Limb (tissue), 2 donors: Measurements from ENCODE around the gene SEC23A.
"Not testable (repeated sequence)": the region's sequence is repeated elsewhere in the genome, so short reads cannot be mapped to it uniquely, and the experiment has no call there.

Experiments
- DNase-seq, 2 donors: peaks; one replicate each; pipeline ENCODE4 v3.0.0-alpha.2; 2016; ENCODE audit errors: extremely low spot score in 2 of 2

The SEC23A gene

DNA sequence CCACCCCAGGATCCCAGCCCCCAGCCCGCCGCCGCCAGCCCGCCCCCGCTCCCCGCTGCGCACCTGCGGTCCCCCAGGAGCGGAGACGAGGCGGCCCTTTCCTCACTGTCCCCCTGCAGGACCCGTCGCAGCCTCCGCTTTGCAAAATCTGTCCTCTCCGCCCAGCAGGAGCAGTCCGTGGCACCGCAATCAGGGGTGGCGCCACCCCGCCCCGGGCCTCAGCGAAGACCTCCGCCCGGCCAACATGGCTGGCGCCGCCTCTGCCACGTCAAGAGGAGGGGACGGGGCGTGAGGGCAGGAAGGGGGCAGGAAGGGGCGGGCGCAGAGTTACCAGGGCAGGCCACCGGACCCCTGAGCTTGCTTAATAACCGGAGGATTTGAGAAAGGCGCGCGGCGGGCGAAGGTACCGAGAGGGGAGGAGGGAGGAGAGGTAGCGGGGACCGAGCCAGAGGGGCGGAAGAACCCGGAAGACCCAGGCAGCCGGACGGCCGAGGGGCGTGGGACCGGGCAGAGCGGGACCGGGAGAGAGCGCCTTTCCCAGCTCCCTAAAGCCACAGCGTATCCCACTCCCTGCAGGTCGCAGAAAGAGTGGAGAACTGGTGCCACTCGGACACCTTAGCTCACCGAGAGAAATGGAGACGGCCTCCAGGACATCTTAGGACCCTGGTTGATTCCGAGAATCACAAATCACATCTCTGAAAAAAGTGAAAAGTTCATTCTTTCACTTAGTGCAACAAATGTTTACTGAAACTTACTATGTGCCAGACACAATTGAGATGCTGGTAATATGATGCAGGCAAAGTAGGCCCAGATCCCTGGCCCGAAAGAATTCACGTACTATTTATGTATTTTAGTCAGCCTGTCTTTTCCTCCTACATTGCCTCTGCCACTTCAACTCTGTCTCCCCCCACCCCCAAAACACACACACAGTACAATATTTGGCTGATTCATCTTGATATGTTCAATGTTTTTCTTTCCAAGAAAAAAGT is at the start of gene SEC23A:
TSS of gene SEC23A (minus strand) at position 267 of the 989 bp plus-strand sequence. CDS start 7,117 bp downstream, outside the sequence.
- DNase-seq = peak; percentile 87 to 93

DNA sequence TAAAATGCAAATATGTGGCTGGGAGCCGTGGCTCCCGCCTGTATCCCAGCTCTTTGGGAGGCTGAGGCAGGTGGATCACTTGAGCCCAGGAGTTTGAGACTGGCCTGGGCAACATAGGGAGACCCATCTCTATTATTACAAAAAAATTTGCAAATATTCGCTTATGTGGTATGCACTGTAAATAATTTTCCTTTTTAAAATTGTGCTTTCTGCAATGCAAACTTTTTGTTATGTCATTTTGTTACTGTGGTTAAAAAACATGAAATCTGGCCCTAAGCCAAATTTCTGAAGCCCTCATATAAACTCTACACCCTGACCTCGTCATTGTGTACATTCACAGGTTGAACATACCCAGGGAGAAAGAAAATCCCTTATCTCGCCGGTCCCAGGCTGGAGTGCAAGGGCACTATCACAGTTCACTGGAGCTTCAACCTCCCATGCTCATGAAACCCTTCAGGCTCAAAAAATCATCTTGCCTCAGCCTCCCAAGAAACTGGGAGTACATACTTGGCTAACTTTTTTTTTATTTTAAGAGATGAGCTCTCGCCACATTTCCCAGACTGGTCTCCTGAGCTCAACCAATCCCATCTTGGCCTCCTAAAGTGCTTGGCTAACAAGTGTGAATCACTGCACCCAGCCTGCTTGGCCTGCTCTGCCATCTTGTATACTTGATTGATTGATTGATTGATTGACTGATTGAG is 42.4 kb upstream of the SEC23A start:
- no peak for DNase-seq

DNA sequence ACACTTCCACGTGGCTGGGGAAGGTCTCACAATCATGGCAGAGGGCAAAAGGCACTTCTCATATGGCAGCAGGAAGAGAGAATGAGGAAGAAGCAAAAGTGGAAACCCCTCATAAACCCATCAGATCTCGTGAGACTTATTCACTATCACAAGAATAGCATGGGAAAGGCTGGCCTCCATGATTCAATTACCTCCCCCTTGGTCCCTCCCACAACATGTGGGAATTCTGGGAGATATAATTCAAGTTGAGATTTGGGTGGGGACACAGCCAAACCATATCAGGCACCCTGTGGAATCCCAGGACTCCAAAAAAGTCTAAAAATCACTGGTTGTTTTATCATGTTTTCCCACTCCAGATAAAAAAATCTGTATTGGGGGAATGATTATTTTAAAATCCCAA is 40.2 kb upstream of the SEC23A start:
- DNase-seq = not testable (repeated sequence)

DNA sequence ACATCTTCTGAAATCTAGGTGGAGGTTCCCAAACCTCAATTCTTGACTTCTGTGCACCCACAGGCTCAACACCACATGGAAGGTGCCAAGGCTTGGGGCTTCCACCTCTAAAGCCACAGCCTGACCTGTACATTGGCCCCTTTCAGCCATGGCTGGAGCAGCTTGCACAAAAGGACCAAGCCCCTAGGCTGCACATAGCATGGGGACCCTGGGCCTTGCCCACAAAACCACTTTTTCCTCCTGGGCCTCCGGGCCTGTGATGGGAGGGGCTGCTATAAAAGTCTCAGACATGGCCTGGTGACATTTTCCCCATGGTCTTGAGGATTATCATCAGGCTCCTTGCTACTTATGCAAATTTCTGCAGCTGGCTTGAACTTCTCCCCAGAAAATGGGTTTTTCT is 38.6 kb upstream of the SEC23A start:
- not testable (repeated sequence) for DNase-seq

DNA sequence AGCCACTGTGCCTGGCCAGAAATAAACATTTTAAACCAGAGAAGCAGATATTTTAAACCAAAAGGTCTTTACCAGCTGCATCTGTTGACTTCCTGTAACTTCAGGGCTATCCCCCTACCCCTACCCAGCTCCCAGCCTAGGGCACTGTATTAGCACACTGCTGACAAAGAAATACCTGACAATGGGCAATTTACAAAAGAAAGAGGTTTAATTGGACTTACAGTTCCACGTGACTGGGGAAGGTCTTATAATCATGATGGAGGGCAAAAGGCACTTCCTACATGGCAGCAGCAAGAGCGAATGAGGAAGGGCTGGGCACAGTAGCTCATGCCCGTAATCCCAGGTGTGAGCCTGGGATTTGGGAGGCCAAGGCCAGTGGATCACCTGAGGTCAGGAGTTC is 37.1 kb upstream of the SEC23A start:
- no peak for DNase-seq

DNA sequence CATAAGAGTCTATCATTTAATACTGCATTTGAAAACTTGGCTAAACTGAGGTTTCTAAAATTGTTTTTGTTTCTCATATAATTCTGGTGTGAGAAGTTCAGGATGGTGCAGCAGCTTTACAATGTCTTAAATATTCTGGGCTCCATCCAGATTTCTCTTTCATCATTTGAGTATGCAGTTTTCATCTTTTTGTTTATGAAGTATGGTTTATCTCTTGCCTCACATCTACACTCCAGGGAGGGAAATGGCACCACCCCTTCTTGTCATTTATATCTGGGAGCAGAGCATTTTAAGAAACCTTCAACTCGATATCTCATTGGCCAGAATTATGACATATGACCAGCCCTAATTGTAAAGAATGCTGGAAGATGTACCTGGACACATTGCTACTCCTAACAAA is 35.4 kb upstream of the SEC23A start:
- DNase-seq = no peak

DNA sequence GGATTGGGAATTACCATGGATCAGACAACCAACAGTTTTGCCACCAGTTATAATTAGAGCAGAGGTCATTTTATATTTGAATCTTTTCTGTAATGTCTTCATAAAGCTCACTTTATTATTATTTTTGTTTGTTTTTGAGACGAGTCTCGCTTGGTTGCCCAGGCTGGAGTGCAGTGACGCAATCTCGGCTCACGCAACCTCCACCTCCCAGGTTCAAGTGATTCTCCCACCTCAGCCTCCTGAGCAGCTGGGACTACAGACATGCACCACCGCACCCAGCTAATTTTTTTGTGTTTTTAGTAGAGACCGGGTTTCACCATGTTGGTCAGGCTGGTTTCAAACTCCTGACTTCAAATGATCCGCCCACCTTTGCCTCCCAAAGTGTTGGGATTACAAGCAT is 34.8 kb upstream of the SEC23A start:
- DNase-seq = not testable (repeated sequence)

DNA sequence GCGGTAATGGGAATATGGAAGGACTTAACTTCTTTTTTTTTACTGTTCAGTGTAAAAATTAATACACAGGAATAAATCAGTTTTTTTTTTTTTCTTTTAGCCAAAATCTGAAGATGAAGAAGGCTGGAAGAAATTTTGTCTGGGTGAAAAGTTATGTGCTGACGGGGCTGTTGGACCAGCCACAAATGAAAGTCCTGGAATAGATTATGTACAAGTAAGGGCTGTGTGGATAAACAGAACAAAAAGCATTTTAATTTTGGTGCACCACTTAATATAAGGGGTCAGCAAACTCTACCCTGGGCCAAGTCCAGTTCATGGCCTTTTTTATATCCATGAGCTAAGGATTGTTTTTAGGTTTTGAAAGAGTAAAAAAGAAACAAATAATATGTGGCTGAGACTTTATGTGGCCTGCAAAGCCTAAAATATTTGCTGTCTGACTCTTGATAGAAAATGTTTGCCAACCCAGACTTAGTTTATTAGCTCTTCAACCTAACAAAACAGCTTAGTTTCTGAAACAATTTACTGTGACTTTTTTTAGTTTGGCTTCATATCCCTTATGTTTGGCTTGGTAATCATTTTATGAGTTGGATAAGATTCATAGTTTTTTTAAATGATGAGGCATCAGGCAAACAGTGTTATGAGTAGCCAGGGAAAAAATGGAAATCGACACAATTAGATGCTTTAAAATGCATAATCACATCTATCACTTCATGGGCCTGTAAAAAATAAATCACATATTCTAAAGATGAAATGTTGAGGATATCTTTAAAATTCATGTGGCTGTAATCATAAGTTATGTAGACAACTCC is 19.5 kb upstream of the SEC23A start:
- DNase-seq = no peak

DNA sequence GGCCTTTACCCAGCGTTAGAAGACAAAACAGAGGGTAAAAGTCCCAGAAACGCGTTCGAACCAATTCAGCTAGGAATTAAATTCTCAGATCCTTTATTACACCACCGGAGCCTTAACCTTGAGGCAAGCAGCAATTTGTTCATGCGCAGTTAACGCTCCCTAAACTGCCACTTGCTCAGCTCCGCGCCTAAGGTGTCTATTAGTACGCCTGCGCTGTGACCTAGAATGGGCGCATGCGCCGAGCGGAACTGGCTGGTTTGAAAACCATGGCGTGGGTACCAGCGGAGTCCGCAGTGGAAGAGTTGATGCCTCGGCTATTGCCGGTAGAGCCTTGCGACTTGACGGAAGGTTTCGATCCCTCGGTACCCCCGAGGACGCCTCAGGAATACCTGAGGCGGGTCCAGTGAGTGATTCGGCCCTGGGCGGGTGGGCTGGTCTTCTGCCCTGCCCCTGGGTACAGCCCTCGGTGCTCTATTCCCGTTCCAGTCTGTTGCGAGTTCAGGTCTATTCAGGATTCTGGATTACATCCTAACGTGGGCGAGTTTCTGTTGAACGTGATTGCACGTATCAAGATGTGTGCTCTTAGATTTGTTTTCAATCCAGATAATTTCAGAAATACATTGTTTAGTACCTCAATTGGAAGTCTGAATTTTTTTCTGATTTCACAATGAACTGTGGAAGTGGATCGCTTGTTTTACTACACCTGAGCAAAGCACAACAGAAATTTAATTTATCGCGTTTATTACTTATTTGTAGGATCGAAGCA is 11.2 kb upstream of the SEC23A start, which contains the start of gene GEMIN2:
TSS of gene GEMIN2 (plus strand) at position 251 of the 766 bp plus-strand sequence. CDS start at position 267, 16 bp downstream.
- DNase-seq = peak; percentile 90 to 97

DNA sequence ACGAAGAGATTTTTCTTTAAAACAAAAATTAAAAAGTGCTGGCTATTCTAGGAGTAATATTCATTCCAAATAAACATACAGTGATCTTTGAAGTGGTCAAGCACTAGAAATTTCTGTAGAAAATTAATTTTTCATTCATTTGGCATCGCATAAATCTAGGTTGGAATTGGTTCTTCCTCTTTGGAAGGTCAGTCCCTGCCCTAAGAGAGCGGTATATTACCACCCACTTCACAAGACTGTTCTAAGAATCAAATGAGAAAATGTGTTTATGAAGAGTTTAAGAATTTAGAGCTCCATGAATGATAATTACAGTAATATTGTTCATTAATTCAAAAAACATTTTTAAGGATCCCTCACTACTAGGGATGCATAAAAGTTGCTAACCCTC is 10.6 kb upstream of the SEC23A start:
- DNase-seq = no peak

DNA sequence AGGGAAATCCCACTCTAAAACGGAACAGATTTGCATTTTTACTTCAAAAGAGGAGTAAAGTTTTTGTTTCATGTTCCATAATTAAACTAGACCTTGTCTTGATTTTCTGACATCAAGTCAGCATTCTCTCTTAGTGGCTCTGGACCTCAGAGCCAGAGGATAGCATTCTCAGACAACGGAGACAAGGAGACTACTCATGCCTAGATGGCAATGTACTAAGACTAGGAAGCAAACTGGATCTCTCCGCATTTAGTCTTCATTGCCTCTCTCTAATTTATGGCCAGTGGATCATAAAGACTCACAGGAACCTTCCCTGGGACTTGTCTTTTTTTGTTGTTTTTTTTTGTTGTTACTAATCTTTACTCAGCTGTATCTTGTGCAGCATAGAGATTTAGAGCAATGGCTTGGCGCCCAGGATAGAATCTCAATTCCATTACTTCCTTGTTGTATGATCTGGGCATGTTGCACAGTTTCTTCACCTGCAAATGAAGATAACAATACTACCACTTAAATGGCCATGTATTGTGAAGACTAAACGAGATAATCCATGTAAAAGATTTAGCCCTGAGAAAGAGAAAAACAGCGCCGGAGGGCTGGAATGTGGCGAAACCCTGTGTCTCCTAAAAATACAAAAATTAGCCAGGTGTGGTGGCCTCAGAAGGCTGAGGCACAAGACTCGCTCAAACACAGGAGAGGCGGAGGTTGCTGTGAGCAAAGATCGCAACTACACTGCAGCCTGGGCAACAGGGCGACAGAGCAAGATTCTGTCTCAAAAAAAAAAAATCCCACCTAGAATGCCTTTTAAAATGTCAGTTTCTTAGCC is 7.1 kb upstream of the SEC23A start:
- no peak for DNase-seq

DNA sequence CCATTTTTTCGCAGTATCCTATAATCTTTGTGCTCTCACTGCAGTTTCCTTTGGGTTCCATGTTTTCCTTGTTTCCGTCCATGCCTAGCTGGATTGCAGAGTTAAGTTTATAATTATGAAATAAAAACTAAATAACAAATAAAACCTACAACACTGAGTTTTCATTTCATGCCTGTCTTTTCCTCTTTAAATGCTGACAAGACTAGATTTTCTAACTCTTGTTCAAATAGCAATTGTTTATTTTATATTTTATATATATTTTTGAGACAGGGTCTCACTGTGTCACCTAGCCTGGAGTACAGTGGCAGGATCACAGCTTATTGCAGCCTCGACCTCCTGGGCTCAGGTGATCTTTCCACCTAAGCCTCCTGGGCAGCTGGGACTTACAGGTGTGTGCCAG is 5.8 kb upstream of the SEC23A start:
- no peak for DNase-seq

DNA sequence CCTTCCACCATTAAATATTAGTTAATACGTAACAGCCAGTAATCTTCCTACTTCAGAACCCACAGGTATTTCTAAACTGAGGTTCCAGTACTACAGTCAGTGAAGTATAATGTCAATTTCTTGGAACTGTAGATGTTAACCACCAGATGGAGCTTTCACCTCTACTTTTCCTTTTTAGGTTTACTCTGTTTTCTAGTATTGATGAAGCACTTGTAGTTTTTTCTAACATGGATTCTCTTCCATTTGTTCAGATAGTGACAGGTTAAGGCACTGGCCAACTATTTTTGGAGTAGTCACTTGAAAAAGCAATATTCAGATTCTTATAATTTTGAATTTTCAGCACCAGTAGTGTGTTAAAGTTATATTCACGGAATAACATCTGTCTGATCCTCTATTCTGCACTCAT is 4.6 kb upstream of the SEC23A start:
- DNase-seq = peak in 1 of 2 donors; percentile 42

DNA sequence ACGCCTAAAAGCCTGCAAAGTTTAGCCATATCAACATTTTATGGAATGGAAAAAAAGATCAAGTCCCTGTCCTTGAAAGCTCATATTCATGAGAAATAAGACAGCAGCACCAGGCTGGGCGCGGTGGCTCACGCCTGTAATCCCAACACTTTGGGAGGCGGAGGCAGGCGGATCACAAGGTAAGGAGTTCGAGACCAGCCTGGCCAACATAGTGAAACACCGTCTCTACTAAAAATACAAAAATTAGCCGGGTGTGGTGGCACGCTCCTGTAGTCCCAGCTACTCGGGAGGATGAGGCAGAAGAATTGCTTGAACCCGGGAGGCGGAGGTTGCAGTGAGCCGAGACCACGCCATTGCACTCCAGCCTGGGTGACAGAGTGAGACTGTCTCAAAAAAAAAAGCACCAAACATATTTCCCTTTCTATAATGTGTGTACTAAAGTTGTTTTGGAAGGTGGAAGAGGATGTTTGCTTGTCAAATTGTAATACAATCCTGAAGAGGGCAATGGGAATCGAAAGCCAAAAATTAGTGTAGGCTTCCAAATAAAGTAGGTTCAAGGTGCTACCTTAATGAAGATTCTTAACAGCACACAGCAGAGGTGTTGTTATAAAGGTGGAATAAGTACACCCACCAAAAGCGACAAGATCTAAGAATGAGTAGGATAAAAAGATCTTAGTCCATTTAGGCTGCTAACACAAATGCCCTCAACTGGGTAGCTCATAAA is 1.2 kb upstream of the SEC23A start:
- not testable (repeated sequence) for DNase-seq

DNA sequence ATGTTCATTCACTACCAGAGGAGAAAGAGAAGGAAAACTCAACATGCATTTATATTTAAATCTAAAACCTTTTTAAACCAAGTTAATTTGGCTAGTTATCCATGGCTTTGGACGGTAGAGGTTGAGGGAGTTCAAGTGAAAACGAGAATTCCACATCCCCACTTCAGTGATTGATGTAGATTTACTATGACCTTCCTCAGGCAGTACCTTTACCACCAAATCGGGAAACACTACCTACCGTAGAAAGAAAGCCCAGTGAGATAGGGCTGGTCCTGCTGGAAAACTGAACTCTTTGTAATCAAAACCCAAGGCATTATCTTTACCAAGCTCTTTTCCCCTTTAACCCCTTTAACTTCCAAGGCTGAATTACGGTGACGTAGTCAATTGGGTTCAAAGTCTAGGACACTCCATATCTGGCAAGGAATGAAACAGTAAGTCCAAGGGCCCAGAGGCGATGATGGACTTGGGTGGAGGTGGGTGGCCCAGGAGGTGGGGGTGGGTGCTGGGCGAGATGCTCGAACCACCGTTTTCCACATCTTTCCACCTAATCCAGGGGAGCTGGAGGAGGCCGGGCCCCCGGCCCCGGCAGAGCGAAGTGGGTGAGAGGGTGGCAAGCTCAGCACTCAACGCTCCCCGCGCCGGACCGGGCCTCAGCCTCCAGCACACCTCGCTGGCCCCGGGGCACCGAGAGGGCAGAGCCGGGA is 618 bp downstream of the SEC23A start:
- peak in 1 of 2 donors; percentile 35 for DNase-seq

DNA sequence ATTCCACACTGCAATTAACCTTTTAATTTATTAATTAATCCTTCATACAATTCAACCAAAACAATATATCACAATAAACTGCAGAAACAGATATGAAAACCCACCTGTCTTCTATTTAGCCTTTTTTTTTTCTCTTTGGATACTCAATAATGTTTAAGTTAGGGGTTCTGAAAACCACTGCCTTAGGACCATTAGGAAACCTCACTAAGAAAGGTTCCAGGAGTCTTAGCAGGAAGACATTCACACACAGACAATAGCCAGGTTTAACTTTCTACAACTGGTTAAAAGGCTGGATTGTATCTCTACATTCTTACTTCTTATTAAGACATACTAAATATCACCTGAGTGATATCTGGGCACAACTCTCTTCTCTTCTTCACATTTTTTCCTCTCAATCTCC is 3.3 kb downstream of the SEC23A start:
- DNase-seq = no peak

DNA sequence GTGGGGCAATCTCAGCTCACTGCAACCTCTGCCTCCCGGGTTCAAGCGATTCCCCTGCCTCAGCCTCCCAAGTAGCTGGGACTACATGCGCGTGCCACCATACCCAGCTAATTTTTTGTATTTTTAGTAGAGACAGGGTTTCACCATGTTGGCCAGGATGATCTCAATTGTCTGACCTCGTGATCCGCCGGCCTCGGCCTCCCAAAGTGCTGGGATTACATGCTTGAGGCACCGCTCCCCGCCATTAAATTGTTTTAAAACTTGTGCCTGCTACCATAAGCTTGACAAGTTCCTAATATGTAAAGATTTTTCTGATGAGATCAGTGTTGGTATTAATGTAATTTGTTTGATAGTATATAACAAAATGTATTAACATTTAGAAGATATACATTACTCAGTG is 3.8 kb downstream of the SEC23A start:
- not testable (repeated sequence) for DNase-seq

DNA sequence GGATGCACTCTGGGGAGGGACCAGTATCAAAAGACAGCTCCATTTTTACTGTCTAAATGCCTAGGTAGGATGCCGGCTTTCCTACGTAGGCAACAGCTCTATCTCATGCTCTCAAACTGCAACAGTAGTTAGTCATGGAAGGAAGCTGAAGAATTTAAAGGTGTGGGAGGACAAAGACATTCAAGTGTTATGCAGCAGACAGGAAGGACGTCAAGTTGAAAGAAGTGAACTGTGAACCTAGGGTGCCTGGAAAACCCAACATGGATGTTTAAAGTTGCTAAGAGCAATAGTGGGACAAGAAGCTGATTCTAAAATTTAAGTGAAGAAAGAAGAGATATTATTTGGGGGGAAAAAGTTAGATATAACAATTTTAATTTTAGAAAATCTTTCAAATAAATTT is 5.9 kb downstream of the SEC23A start:
- no peak for DNase-seq

DNA sequence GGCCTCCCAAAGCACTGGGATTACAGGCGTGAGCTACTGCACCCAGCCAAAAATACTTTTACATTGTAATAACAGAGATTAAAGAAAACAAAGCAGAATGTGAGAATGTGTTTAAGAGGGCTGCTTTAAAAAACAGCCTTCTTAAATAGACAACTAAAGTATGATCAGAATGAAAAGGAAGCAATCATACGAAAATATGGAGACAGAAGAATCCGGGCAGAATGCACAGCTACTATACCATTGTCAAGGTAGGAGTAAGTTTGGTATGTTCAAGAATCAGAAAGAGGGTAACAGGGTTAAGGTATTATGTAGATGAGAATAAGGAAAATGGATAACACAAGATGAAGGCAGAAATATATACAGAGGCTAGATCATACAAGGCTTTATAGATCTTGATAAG is 8.5 kb downstream of the SEC23A start:
- no peak for DNase-seq
